HUES6 (cell line): ENCODE data around the gene RNF150.

Experiments used
- H3K27ac ChIP-seq: 2 replicates; pipeline ENCODE4 v1.7.0; 2013; ENCODE audit warnings: low read depth, mild to moderate bottlenecking, low read length, inconsistent platforms
- H3K27me3 ChIP-seq: 2 replicates; pipeline ENCODE4 v1.6.1; 2013; ENCODE audit warnings: low read length; ENCODE audit not compliant: control insufficient read depth, insufficient read depth
- H3K36me3 ChIP-seq: 2 replicates; pipeline ENCODE4 v1.6.1; 2013; ENCODE audit warnings: low read length; ENCODE audit not compliant: control insufficient read depth, insufficient read depth
- H3K4me1 ChIP-seq: 2 replicates; pipeline ENCODE4 v1.6.1; 2013; ENCODE audit warnings: low read length; ENCODE audit not compliant: control insufficient read depth, insufficient read depth
- H3K4me3 ChIP-seq: 2 replicates; pipeline ENCODE4 v1.5.1; 2013; ENCODE audit warnings: low read depth, low read length
- H3K9ac ChIP-seq: one replicate; pipeline ENCODE4 v1.6.1; 2013; ENCODE audit warnings: mild to moderate bottlenecking, low read length
- H3K9me3 ChIP-seq: 2 replicates; pipeline ENCODE4 v1.6.1; 2013; ENCODE audit warnings: low read depth, low read length; ENCODE audit not compliant: control insufficient read depth, insufficient read depth

RNF150 gene

DNA sequence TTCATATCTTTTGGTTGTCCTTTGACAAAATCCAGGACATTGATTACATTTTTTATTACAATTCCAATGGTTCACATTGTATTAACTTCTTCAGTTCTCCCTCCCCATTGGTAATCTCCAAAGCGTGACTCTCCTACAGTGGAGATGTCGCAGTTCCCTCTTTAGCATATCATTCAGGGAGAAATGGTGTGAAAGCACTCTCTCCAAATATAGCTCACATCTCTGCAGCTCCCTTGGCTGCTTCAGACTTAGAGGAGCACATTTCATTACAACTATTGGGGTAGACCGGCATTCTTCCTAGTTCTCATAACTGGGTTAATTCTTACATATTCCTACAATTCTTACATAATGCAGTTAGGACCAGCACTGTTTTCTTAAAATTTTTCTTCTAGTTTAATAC is 25.3 kb downstream of the RNF150 start:
- Histone ChIP-seq H3K9me3 (no peaks in the 10 kb centered on the region), H3K27ac (no peak overlapping the region), H3K9ac (no peak overlapping the region), H3K4me1 (no peaks in the 10 kb centered on the region), H3K27me3 (no peaks in the 10 kb centered on the region), H3K4me3 (no peak overlapping the region), H3K36me3 (no peaks in the 10 kb centered on the region)

DNA sequence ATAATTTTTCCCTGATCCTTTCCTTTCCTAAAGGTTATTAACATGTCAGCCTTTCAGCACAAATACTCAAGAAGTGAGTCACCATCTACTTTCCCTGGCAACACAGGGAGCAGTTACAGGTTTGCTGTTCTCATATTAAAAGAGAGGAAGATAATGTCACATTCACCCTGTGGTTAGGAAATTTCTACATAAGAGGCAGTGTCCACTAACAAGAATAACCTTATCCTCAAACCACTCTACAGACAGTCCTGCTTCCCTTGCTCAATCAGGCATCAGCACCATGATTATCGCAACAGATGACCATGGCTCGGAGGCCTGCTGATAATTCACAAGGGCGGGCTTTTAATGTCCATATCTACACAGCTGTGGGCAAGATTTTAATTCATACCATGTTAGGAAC is 30.9 kb downstream of the RNF150 start:
- Histone ChIP-seq H3K9ac (no peak overlapping the region), H3K4me3 (no peak overlapping the region), H3K27ac (no peak overlapping the region), H3K9me3 (no peaks in the 10 kb centered on the region), H3K36me3 (no peaks in the 10 kb centered on the region), H3K27me3 (no peaks in the 10 kb centered on the region), H3K4me1 (no peaks in the 10 kb centered on the region)

DNA sequence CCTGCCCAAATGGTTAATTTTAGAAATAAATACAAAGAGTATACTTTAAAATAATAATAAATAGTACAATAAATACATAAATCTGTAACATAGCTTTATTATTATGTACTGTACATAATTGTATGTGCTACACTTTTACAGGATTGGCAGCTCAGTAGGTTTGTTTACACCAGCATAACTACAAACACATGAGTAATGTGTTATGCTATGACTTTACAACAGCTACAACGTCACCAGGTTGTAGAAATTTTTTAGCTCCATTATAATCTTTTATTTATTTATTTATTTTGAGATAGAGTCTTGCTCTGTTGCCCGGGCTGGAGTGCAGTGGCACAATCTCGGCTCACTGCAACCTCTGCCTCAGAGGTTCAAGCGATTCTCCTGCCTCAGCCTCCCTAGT is 31.8 kb downstream of the RNF150 start:
- Histone ChIP-seq H3K27ac (no peak overlapping the region), H3K9me3 (no peaks in the 10 kb centered on the region), H3K9ac (no peak overlapping the region), H3K36me3 (no peaks in the 10 kb centered on the region), H3K4me1 (no peaks in the 10 kb centered on the region), H3K4me3 (no peak overlapping the region), H3K27me3 (no peaks in the 10 kb centered on the region)

DNA sequence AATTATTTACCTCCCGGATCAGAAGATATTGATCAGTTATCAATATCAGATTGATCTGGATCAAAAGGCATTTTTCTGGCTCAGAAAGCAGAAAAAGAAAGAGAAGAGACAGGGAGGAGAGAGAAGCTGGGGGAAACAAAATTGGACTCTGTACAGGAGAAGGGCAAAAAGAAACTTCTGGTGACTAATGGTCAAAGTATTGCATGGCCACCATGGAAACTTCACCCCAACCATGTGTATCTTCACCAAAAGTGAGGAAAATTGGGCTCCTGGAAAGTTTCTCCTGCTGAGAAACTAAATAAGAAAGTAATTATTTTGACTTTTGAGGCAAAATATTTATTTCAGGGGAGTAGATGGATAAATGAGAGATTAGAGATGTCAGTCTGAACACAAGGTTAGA is 33.9 kb downstream of the RNF150 start:
- Histone ChIP-seq H3K27me3 (no peaks in the 10 kb centered on the region), H3K9ac (no peak overlapping the region), H3K4me1 (no peaks in the 10 kb centered on the region), H3K4me3 (no peak overlapping the region), H3K27ac (no peak overlapping the region), H3K9me3 (no peaks in the 10 kb centered on the region), H3K36me3 (no peaks in the 10 kb centered on the region)

DNA sequence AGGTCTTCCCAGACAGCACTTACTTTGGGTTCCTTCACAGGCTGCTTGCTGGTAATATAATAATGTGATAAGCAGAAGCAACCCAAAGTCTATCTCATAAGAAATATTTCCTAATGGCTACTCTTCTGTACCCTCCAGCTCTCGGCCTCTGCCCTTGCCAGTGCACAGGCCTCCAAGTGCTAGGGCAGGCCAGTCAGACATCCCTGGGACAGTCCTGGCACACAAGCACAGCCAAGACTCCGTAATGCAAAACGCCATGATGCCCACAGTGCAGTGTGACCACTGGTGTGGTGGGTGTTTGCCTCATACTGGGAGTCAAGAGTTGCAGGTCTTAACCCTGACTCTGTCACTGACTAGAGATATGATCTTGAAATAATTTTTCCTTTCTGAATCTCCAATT is 35.1 kb downstream of the RNF150 start:
- no peaks in the 10 kb centered on the region for H3K36me3 ChIP-seq
- H3K27ac ChIP-seq: no peak overlapping the region
- no peak overlapping the region for H3K4me3 ChIP-seq

DNA sequence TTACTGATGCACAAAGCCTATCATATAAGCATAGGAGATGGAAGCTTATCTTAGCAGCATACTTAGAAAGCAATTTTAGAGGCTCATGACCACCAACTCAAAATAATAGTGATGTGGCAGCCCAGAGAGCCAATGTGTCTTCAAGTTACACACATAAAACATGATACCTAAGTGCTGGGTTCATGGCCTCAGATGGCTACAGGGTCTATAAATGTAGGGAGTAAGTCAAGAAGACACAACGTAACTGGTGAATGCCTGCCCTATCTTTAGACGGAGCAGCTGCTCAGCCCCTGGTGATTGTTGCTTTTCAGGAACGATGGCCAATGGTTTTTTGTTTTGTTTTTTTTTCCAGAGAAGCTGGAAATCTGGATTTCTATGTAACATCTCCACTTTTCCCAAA is 42.8 kb downstream of the RNF150 start:
- H3K27me3 ChIP-seq: no peaks in the 10 kb centered on the region
- H3K27ac ChIP-seq: no peak overlapping the region
- no peaks in the 10 kb centered on the region for H3K9me3 ChIP-seq
- H3K4me1 ChIP-seq: no peaks in the 10 kb centered on the region
- no peak overlapping the region for H3K4me3 ChIP-seq
- H3K9ac ChIP-seq: no peak overlapping the region
- no peaks in the 10 kb centered on the region for H3K36me3 ChIP-seq

More for the DNA sequence above, 35.1 kb downstream of the RNF150 start:
- Histone ChIP-seq H3K27me3 (no peaks in the 10 kb centered on the region), H3K4me1 (no peaks in the 10 kb centered on the region), H3K9me3 (no peaks in the 10 kb centered on the region), H3K9ac (no peak overlapping the region)

DNA sequence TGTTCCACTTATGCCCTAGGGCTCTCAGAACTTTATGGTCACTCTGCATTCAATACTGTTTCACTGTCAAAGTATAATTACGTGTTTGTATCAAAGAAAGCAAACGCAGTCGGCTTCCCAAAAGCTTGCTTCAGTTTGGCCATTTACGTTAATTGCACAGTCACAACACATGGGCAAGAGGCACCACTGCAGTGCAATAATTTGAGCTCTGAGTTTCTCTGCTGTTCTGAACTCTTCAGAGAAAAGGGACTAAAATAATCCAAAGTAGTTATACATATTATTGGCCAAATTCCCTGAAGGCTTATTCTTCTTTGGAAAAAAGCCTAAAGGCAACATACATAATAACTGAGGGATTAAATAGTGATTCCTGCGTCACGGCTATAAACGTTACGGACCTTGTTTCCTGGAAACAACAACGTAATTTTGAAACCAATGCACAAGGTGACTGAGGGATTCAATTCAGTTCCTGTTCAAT is 51.3 kb downstream of the RNF150 start:
- H3K36me3 ChIP-seq: no peaks in the 10 kb centered on the region
- H3K4me1 ChIP-seq: no peaks in the 10 kb centered on the region
- no peaks in the 10 kb centered on the region for H3K9me3 ChIP-seq
- H3K27me3 ChIP-seq: no peaks in the 10 kb centered on the region
- H3K27ac ChIP-seq: no peak overlapping the region
- H3K4me3 ChIP-seq: no peak overlapping the region
- no peak overlapping the region for H3K9ac ChIP-seq

DNA sequence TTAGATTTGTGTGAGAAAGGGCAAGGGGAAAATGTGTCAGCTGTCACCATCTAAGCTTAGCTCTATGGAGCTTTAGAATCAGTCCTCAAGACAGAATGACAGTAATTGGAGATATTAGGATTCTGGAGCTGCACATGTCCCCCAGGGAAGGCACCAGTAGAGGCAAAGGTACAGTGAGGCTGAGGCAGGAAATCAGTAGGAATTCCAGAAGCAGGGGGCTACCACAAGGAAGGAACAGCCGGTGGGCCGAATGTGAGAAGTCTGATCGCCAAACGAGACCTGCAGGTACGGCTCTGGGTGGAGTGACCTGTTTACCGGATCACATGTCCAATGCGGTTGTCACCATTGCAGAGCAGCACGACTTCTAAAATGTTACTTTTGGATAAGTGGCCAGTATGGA is 52.6 kb downstream of the RNF150 start:
- H3K9me3 ChIP-seq: no peaks in the 10 kb centered on the region
- no peak overlapping the region for H3K9ac ChIP-seq
- no peaks in the 10 kb centered on the region for H3K27me3 ChIP-seq
- no peaks in the 10 kb centered on the region for H3K4me1 ChIP-seq
- H3K4me3 ChIP-seq: no peak overlapping the region
- H3K36me3 ChIP-seq: no peaks in the 10 kb centered on the region
- no peak overlapping the region for H3K27ac ChIP-seq

DNA sequence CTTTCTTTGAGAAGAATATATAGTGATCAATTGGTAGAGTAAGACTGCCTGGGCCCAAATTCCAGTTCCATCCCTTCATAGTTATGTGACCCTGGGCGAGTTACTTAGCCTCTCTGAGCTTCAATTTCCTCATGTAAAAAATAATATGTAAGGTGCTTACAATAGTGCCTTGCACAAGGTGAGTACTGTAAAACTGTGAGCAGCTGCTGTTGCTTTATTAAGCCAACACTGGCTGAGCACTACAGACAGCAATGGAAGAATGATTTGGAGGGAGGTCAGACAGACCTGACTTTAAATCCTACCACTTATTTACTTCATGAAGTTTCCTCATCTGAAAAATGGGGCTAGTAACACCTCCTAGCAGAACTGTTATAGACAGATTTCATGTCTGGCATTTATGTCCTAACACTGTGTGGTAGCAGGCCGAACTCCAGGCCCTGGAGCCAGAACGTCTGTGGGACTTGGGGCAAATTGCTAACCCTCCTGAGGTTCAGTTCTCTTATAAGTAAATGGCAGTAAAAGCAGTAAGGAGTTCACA is 53.8 kb downstream of the RNF150 start:
- Histone ChIP-seq H3K9ac (no peak overlapping the region), H3K9me3 (no peaks in the 10 kb centered on the region), H3K4me3 (no peak overlapping the region), H3K36me3 (no peaks in the 10 kb centered on the region), H3K27me3 (no peaks in the 10 kb centered on the region), H3K4me1 (no peaks in the 10 kb centered on the region), H3K27ac (no peak overlapping the region)

DNA sequence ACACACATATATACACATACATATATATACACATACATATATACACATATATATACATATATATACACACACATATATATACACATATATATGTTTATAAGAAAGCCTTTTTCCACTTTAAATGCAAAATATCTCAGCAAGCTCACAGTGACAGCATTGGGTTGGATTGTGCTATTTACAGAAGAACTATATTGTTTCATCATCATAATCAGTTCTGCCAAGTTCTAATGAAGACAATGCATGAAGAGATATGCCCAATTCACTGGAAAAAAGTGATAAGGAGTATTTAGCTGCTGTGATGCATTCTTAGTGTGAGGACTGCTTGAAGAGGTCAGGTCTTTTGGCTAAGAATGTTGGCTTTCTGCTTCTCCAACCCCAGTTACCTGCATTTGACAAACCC is 54.4 kb downstream of the RNF150 start:
- H3K9ac ChIP-seq: no peak overlapping the region
- H3K27ac ChIP-seq: no peak overlapping the region
- H3K9me3 ChIP-seq: no peaks in the 10 kb centered on the region
- no peaks in the 10 kb centered on the region for H3K27me3 ChIP-seq
- no peaks in the 10 kb centered on the region for H3K4me1 ChIP-seq
- H3K4me3 ChIP-seq: no peak overlapping the region
- H3K36me3 ChIP-seq: no peaks in the 10 kb centered on the region

DNA sequence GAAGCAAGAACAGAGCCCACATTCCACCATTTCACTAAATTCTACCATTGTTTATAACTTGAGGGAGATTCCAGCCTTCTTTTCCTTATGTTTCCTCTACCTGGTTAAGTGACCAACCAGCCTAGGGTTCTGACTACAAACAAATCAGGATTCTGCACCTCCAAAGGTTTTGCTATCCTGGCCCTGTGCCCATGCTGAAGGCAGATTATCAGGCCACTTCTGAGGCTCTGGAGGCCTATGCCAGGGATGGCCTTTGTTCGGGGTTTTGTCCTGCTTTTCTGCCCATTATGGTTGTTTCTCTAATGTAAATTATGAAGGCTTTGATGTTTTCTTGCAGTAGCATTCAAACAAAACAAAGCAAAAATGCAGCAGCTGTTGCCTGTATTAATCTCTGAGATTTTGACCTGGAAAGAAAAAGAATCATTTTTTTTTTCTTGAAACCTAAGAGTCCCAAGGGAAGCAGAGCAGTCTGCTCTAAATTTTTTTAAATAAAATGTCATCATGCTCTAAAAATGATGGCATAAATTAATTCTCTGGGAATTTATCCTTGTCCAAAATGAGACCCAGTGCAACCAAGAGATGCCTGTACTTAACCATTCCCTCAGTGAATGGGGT is 55.6 kb downstream of the RNF150 start:
- Histone ChIP-seq H3K4me3 (no peak overlapping the region), H3K27ac (no peak overlapping the region), H3K9me3 (no peaks in the 10 kb centered on the region), H3K27me3 (no peaks in the 10 kb centered on the region), H3K4me1 (no peaks in the 10 kb centered on the region), H3K36me3 (no peaks in the 10 kb centered on the region), H3K9ac (no peak overlapping the region)
